ENCODE data around the gene NEUROG2.
A peak's percentile ranks its signal among the peaks of the same experiment; 100 is the strongest.
"Not testable (repeated sequence)": the region's sequence is repeated elsewhere in the genome, so short reads cannot be mapped to it uniquely, and the experiment has no call there.

The NEUROG2 gene

DNA sequence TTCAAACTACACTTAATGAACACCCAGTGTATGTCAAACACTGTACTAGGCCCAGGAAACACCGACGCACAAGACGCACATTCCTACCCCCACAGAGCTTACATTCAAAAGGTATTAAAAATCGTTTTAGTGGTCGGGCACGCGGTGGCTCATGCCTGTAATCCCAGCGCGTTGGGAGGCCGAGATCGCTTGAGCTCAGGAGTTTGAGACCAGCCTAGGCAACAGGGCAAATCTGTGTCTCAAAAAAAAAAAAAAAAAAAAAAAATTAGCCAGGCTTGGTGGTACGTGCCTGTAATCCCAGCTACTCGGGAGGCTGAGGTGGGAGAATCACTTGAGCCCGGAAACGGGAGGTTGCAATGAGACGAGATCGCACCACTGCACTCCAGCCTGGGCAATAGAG is 6.5 kb upstream of the NEUROG2 start:
- not testable (repeated sequence) for H3K27ac ChIP-seq (ENCODE audit: insufficient read depth, low read length, poor library complexity, severe bottlenecking); H3K4me3 ChIP-seq (ENCODE audit: insufficient read depth, low read depth, low read length, poor library complexity, severe bottlenecking); DNase-seq; H3K36me3 ChIP-seq (ENCODE audit: control insufficient read depth, insufficient read depth, low read length); H3K9me3 ChIP-seq (ENCODE audit: control insufficient read depth, low read length)
- peaks cover 26% of the 10 kb centered on the region for H3K4me1 ChIP-seq (ENCODE audit: control insufficient read depth, insufficient read depth, low read length, poor library complexity, severe bottlenecking)
- peaks cover 58% of the 10 kb centered on the region for H3K27me3 ChIP-seq (replicated peaks; ENCODE audit: control insufficient read depth, insufficient read depth, low read length, poor library complexity, severe bottlenecking)

DNA sequence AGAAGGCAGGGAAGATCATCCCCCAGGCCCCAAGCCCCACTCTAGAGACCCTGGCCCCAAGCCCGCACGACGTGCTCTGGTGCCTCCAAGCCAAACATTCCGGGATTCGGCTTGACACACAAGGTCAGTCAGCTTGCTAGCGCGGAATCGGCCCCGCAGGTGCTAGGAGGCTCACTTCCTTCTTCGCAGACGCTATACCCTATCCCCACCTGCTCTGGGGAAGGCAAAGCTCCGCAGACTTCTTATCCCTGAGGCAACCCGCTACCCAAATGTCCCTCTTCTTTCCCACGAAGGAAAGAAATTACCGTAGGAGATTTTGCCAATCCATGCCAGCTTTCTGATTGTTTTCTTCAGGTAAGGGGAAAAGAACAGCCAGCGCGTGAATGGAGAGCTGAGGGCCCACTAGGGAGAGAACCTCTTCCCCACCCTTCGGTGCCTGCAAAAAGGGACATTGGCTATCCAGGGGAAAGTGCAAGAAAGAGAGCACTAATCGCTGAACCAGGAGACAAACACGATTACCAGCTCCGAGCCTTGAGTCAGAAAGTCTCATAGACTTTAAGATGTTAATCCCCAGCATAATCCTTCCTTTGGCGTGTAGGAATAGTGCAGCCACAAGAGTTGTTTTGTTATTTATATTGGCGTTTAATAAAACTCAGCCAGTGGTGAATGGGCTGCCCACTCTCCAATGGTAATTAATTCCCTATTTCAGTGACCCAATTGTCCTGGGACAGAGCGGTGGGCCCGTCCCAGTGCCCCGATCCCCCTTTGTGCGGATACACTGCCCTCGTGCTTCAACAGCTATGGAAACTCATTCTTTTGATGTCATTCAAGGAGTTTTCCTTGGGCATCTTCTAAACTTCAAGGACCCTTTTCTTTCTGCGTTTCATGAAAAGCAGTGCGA is 5.4 kb upstream of the NEUROG2 start:
- peaks cover 68% of the 10 kb centered on the region for H3K27me3 ChIP-seq (replicated peaks; ENCODE audit: control insufficient read depth, insufficient read depth, low read length, poor library complexity, severe bottlenecking)
- H3K4me1 ChIP-seq (ENCODE audit: control insufficient read depth, insufficient read depth, low read length, poor library complexity, severe bottlenecking) = peaks cover 36% of the 10 kb centered on the region
- H3K36me3 ChIP-seq (ENCODE audit: control insufficient read depth, insufficient read depth, low read length) = no peaks in the 10 kb centered on the region
- H3K9me3 ChIP-seq (ENCODE audit: control insufficient read depth, low read length) = no peaks in the 10 kb centered on the region
- no peak overlapping the region for H3K4me3 ChIP-seq (ENCODE audit: insufficient read depth, low read depth, low read length, poor library complexity, severe bottlenecking)
- H3K27ac ChIP-seq (ENCODE audit: insufficient read depth, low read length, poor library complexity, severe bottlenecking) = no peak overlapping the region
- DNase-seq = no peak

DNA sequence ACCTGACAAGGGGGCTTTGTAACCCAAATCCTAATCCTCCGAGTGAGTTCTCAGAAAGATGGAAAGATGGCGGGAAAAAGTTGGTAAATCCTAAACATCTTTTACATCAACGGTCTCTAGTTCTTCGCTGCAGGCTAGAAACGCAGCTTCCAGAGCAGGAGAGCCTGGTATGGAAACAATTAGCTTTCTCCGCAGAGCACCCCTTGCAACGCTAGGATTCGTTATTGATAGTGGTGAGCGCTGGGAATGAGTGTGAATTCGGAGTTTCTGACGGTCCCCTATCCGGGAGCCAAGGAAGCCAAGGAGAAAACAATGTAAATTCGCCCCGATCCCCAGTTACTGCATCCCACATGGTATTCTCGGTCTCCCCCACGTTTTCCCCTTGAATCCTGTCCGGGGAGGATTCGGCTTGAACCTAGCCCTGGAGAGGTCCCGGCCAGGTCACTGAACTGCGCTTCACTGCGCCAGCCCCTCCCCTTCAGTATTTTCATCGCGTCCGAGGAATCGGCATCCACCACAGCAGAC is 4.7 kb upstream of the NEUROG2 start:
- DNase-seq = no peak
- Histone ChIP-seq H3K36me3 (ENCODE audit: control insufficient read depth, insufficient read depth, low read length) (no peaks in the 10 kb centered on the region), H3K27me3 (replicated peaks; ENCODE audit: control insufficient read depth, insufficient read depth, low read length, poor library complexity, severe bottlenecking) (peaks cover 73% of the 10 kb centered on the region), H3K4me3 (ENCODE audit: insufficient read depth, low read depth, low read length, poor library complexity, severe bottlenecking) (no peak overlapping the region), H3K27ac (ENCODE audit: insufficient read depth, low read length, poor library complexity, severe bottlenecking) (no peak overlapping the region), H3K9me3 (ENCODE audit: control insufficient read depth, low read length) (no peaks in the 10 kb centered on the region), H3K4me1 (ENCODE audit: control insufficient read depth, insufficient read depth, low read length, poor library complexity, severe bottlenecking) (peaks cover 44% of the 10 kb centered on the region)

DNA sequence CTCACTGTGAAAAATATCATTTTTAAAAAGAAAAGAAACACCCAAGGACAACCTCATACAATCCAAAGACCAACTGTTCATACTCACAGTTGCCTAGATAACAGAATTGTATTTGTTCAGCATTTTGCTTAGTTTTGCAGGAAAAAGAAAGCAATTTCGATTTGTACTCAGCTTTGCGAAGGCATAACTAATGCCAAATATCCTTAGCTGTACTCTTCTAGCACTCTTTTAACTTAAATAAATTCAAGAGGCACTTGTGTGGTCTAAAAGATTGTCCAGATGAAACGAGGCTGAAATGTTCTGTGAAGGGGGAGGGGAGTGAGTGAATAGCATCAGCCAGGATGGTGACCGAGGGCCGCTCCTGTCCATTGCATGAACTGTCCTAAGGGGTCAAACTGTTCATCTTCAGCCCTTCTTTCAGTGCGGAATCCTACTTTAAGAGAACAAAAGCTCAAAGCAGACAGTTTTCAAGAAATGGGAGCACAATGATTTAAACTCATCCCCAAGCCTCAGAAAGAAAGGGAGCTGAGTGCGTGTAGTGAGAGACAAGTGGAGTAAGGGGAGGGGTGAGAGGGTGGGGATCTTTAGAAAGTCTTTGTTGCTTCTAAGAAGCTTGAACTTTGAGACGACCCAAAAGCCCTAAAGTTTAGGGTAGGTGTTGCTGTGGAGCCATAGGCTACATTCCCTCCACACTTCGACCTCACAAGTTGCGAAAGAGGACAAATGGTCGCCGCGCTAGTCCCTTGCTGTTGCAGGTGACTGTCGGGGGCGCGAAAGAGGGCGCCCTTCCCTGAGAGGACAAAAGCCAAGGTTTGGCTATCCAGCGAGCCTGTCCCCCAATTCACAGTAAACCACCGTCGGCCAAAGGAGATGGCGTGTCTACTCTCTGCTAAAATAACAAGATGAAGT is 4.0 kb upstream of the NEUROG2 start:
- no peak for DNase-seq
- H3K27ac ChIP-seq (ENCODE audit: insufficient read depth, low read length, poor library complexity, severe bottlenecking) = no peak overlapping the region
- H3K4me3 ChIP-seq (ENCODE audit: insufficient read depth, low read depth, low read length, poor library complexity, severe bottlenecking) = no peak overlapping the region
- H3K36me3 ChIP-seq (ENCODE audit: control insufficient read depth, insufficient read depth, low read length) = no peaks in the 10 kb centered on the region
- H3K9me3 ChIP-seq (ENCODE audit: control insufficient read depth, low read length) = no peaks in the 10 kb centered on the region
- peaks cover 78% of the 10 kb centered on the region for H3K27me3 ChIP-seq (replicated peaks; ENCODE audit: control insufficient read depth, insufficient read depth, low read length, poor library complexity, severe bottlenecking)
- H3K4me1 ChIP-seq (ENCODE audit: control insufficient read depth, insufficient read depth, low read length, poor library complexity, severe bottlenecking) = peaks cover 44% of the 10 kb centered on the region

DNA sequence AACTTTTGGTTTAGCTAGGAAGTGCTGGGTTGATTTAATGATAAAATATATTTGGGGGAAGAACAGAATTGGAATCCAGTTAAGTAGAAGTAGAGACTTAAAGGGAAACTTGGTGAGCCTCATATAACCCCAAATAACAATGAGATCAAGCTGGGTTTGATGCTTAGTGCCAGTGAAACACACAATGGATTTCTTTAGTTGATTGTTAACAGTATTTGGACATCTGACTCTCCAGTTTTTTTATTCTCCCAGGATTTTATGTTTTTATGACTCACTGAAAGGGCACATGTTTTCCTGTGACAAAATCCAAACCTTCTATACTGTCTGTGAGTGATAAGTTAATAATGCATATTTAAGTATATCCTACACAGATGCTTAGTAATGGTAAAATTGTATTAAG is 2.7 kb upstream of the NEUROG2 start:
- peaks cover 49% of the 10 kb centered on the region for H3K4me1 ChIP-seq (ENCODE audit: control insufficient read depth, insufficient read depth, low read length, poor library complexity, severe bottlenecking)
- H3K4me3 ChIP-seq (ENCODE audit: insufficient read depth, low read depth, low read length, poor library complexity, severe bottlenecking) = no peak overlapping the region
- H3K9me3 ChIP-seq (ENCODE audit: control insufficient read depth, low read length) = no peaks in the 10 kb centered on the region
- H3K27me3 ChIP-seq (replicated peaks; ENCODE audit: control insufficient read depth, insufficient read depth, low read length, poor library complexity, severe bottlenecking) = peaks cover 90% of the 10 kb centered on the region
- no peak overlapping the region for H3K27ac ChIP-seq (ENCODE audit: insufficient read depth, low read length, poor library complexity, severe bottlenecking)
- H3K36me3 ChIP-seq (ENCODE audit: control insufficient read depth, insufficient read depth, low read length) = no peaks in the 10 kb centered on the region
- no peak for DNase-seq

DNA sequence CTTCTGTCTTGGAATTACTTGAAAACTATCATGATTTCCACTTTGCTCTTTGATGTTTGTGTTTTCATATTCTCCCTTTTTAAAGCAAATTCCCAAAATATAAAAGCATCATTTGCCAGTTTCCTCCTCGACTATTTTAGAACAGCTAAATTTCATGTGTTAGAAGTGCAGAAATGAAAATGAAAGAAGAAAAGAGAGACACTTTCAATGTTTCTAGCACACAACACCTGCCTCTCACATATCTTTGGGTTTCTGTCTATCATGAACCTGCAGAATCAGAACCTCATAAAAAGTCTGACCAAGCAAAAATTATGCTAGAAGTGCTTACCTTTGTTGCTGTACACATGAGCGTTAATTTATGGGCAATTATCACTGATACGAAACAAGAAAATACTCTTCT is 1.9 kb upstream of the NEUROG2 start:
- Histone ChIP-seq H3K4me1 (ENCODE audit: control insufficient read depth, insufficient read depth, low read length, poor library complexity, severe bottlenecking) (peaks cover 42% of the 10 kb centered on the region), H3K36me3 (ENCODE audit: control insufficient read depth, insufficient read depth, low read length) (no peaks in the 10 kb centered on the region), H3K27ac (ENCODE audit: insufficient read depth, low read length, poor library complexity, severe bottlenecking) (no peak overlapping the region), H3K9me3 (ENCODE audit: control insufficient read depth, low read length) (no peaks in the 10 kb centered on the region), H3K4me3 (ENCODE audit: insufficient read depth, low read depth, low read length, poor library complexity, severe bottlenecking) (no peak overlapping the region), H3K27me3 (replicated peaks; ENCODE audit: control insufficient read depth, insufficient read depth, low read length, poor library complexity, severe bottlenecking) (peaks cover 93% of the 10 kb centered on the region)
- no peak for DNase-seq

DNA sequence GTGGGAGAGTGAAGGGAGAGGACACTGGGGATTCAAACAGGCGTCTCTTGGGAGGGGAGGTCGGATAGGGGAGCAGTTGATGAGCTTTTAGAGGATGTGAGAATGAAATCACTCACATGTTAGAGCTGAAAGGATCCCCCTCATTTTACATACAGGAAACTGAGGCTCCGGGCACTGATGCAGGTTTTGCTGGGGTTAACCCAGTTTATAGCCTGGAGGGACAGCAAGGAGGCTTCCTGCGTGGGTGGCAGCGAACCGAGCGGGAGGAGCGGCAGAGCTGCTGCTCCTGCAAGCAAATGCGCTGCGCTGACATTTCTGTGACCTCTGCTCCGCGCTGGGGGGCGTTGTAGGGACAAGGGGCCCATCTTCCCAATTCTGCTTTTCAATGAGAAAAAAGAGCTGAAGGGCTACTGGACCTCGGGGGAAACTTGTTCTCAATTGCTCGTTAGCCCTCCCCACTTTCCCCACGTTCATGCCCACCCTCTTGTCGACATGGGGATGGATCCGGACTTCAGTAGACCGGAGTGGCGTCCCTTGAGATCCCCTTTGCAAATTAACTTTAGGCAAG is 1.2 kb upstream of the NEUROG2 start:
- Histone ChIP-seq H3K27ac (ENCODE audit: insufficient read depth, low read length, poor library complexity, severe bottlenecking) (no peak overlapping the region), H3K36me3 (ENCODE audit: control insufficient read depth, insufficient read depth, low read length) (no peaks in the 10 kb centered on the region), H3K27me3 (replicated peaks; ENCODE audit: control insufficient read depth, insufficient read depth, low read length, poor library complexity, severe bottlenecking) (peaks cover 92% of the 10 kb centered on the region), H3K9me3 (ENCODE audit: control insufficient read depth, low read length) (no peaks in the 10 kb centered on the region), H3K4me3 (ENCODE audit: insufficient read depth, low read depth, low read length, poor library complexity, severe bottlenecking) (peak overlapping the region; percentile 50), H3K4me1 (ENCODE audit: control insufficient read depth, insufficient read depth, low read length, poor library complexity, severe bottlenecking) (peaks cover 38% of the 10 kb centered on the region)
- no peak for DNase-seq

DNA sequence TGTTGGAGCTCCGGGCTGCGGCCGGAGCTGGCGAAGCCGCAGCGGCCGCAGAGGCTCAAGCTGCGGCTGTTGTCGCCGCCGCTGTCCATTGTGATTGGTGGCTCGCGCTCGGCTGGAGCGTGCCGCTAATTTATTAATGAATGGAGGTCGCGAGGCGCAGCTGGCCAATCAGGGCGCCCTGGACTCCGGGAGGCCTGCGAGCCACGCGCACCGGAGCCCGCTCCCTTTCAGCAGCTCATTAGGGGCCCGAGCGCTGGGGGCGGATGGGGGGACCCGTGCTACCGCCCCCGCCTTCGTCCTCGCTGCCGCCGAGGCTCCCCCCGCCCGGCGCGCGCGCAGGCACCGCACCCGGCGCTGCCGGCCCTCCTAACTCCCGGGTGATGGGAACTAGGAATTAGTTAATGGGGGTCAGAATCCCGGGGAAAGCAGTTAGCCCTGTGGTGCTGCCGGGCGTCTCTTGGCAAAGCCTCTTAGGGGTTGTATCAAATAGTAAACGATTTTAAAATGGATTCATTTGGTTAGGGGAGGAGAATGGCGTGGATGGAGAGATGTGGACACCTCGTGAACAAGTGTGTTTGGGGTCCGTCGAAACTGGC is 589 bp upstream of the NEUROG2 start:
- no peak for DNase-seq
- Histone ChIP-seq H3K27ac (ENCODE audit: insufficient read depth, low read length, poor library complexity, severe bottlenecking) (no peak overlapping the region), H3K4me3 (ENCODE audit: insufficient read depth, low read depth, low read length, poor library complexity, severe bottlenecking) (peak overlapping the region; percentile 50), H3K4me1 (ENCODE audit: control insufficient read depth, insufficient read depth, low read length, poor library complexity, severe bottlenecking) (peaks cover 38% of the 10 kb centered on the region), H3K27me3 (replicated peaks; ENCODE audit: control insufficient read depth, insufficient read depth, low read length, poor library complexity, severe bottlenecking) (peaks cover 92% of the 10 kb centered on the region), H3K36me3 (ENCODE audit: control insufficient read depth, insufficient read depth, low read length) (no peaks in the 10 kb centered on the region), H3K9me3 (ENCODE audit: control insufficient read depth, low read length) (peaks cover 3% of the 10 kb centered on the region)

DNA sequence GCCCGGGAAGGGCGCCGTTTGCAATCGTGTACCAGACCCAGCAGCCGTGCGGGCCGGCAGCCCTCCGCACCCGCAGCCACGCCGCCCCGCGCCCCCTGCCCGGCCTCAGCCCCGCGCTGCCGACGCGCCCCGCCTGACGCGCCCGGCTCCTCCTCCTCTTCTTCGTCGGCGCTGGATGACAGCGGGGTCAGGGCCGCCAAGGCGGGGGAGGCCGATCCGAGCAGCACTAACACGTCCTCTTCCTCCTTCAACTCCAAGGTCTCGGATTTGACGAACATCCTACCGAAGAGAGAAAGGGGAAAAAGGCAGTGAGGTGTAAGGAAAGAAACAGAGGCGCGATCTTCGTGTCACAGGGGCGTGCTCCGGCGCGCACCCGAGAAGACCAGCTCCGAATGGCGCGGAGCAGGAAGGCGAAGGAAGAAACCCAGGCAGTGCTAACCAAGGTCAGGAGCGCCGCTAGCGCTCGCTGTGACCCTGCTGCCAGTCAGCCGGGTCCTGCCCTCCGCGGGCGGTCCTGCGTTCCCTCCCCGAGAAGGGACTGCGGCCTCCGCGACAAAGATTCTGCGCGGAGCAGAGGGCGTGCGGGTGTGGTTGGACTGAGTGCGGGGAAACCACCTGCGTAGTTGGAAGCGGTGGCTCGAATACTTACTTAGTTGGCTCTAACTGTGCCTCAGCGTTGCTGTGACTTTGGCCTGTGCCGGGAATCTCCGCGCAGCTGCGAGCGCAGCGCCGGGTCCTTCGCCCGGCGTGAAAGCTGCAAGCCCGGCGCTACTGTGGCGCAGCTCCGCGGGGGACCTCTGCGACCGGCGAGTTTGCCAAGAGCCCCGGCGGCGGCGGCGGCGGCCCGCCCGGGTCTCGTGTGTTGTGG is 548 bp downstream of the NEUROG2 start:
- Histone ChIP-seq H3K9me3 (ENCODE audit: control insufficient read depth, low read length) (peaks cover 3% of the 10 kb centered on the region), H3K27me3 (replicated peaks; ENCODE audit: control insufficient read depth, insufficient read depth, low read length, poor library complexity, severe bottlenecking) (peaks cover 92% of the 10 kb centered on the region), H3K36me3 (ENCODE audit: control insufficient read depth, insufficient read depth, low read length) (no peaks in the 10 kb centered on the region), H3K27ac (ENCODE audit: insufficient read depth, low read length, poor library complexity, severe bottlenecking) (no peak overlapping the region), H3K4me3 (ENCODE audit: insufficient read depth, low read depth, low read length, poor library complexity, severe bottlenecking) (peak overlapping the region; percentile 50), H3K4me1 (ENCODE audit: control insufficient read depth, insufficient read depth, low read length, poor library complexity, severe bottlenecking) (peaks cover 37% of the 10 kb centered on the region)
- no peak for DNase-seq
